ENCODE data around the gene COX4I2.
"Not testable (repeated sequence)": the region's sequence is repeated elsewhere in the genome, so short reads cannot be mapped to it uniquely, and the experiment has no call there.

Gene COX4I2

DNA sequence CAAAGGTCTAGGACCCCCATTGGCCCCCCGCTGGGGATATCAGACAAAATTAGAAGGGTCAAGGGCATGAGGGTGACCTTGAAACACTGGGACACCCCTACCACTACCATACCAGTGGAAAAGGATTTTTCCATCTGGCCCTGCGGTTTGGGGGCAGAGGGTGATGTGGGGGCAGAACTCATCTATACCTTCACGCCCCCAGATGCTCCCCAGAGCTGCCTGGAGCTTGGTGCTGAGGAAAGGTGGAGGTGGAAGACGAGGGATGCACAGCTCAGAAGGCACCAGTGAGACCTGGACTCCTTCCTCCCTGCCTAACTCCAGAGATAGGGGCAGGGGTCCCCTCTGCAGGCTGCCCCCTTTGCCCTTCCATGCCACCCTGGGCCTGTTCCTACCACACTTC, 1.1 kb downstream of the COX4I2 start:
- Histone ChIP-seq H3K9ac (no peak overlapping the region), H3K4me2 (no peak overlapping the region)

DNA sequence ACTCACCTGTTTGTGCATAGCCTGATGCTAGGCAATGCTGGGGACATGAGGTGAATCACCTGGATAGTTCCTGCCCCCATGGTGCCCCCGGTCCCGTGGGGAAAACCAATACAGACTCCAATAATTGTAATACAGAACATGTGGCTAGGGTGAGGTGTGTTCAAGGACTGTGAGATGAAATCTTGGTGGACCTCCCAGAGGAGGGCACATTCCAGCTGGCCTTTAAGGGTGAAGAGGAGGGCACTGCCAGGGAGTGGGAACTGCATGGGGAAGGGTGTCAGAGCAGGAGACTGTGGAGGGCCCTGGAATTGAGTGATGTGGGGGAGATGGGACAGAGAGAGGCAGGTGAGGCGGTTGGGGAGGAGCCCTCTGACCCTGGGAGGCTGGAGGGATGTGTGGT, 2.5 kb downstream of the COX4I2 start:
- Histone ChIP-seq H3K9ac (no peak overlapping the region), H3K9me3 (replicated peaks in 1 of 11) (no peaks in the 10 kb centered on the region), H3K27ac (no peak overlapping the region), H3K4me2 (no peak overlapping the region), H3K4me1 (peaks cover 8 to 15% (median 11%) of the 10 kb centered on the region in 10 experiments), H3K27me3 (no peaks in the 10 kb centered on the region), H3K36me3 (no peaks in the 10 kb centered on the region), H4K20me1 (0 out of 22 replicates have a peak, but pooled peaks cover 0 to 4% (median 0%) of the 10 kb centered on the region in 11 experiments), H3K4me3 (no peak overlapping the region)
- no peak for TF ChIP-seq Cebpa-rat (IDR thresholded peaks at IDR 0.05)

More for the DNA sequence above, 1.1 kb downstream of the COX4I2 start:
- H3K4me1 ChIP-seq: peaks cover 8 to 15% (median 11%) of the 10 kb centered on the region in 10 experiments
- H3K4me3 ChIP-seq: no peak overlapping the region
- H3K27me3 ChIP-seq: no peaks in the 10 kb centered on the region
- H4K20me1 ChIP-seq: 0 out of 22 replicates have a peak, but pooled peaks cover 0 to 4% (median 0%) of the 10 kb centered on the region in 11 experiments
- no peaks in the 10 kb centered on the region for H3K36me3 ChIP-seq
- no peaks in the 10 kb centered on the region for H3K9me3 ChIP-seq (replicated peaks in 1 of 11)
- TF ChIP-seq Cebpa-rat (IDR thresholded peaks at IDR 0.05): no peak
- 0 out of 22 replicates have a peak overlapping the region, but pooled peaks of 1 of the 11 experiments have one; percentile 16 for H3K27ac ChIP-seq

DNA sequence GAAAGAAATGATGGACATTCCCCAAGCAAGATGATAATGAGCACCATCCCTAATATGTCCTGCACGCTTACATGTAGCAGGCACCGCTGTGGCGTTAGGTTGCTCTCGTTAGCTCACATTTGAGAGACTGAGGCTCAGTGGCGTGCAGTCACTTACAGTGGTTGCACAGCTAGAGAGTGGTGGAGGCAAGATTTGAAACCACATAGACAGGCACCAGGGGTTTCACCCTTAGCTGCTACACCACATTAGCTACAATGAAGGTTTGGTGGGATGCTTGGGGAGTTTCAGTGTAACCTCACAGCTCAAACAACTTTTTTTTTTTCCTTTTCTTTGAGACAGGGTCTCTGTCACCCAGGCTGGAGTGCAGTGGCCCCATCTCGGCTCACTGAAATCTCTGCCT, 3.7 kb downstream of the COX4I2 start:
- no peak for TF ChIP-seq Cebpa-rat (IDR thresholded peaks at IDR 0.05)
- Histone ChIP-seq H3K4me2 (no peak overlapping the region), H3K9me3 (replicated peaks in 1 of 11) (no peaks in the 10 kb centered on the region), H3K27me3 (no peaks in the 10 kb centered on the region), H3K27ac (no peak overlapping the region), H3K36me3 (no peaks in the 10 kb centered on the region), H4K20me1 (0 out of 22 replicates have a peak, but pooled peaks cover 0 to 4% (median 0%) of the 10 kb centered on the region in 11 experiments), H3K4me3 (no peak overlapping the region), H3K4me1 (peaks cover 8 to 15% (median 11%) of the 10 kb centered on the region in 10 experiments), H3K9ac (no peak overlapping the region)

DNA sequence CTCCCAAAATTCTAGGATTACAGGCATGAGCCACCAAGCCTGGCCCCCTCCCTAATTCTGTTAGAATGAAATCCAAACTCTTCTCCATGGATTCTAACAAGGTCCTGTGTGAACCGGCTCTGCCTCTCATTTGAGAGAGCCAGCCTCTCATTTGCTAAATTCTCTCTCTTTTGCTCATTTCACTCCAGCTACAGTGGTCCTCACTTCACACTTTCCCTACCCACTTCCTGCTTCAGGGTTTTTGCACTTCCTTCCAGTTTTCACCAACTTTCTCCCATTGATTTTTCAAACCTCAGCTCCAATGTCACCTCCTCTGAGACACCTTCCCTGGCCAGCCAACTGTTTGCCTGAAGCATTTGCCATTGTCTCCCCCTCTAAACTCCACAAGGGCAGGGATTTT, 5.1 kb downstream of the COX4I2 start:
- H3K4me2 ChIP-seq: peak overlapping the region; percentile 30 to 76 (median 44)
- H3K27me3 ChIP-seq: no peaks in the 10 kb centered on the region
- H3K4me3 ChIP-seq: no peak overlapping the region
- no peak overlapping the region for H3K27ac ChIP-seq
- H3K4me1 ChIP-seq: peaks cover 8 to 15% (median 11%) of the 10 kb centered on the region in 10 experiments
- no peaks in the 10 kb centered on the region for H3K9me3 ChIP-seq (replicated peaks in 1 of 11)
- no peak overlapping the region for H3K9ac ChIP-seq
- H4K20me1 ChIP-seq: 0 out of 22 replicates have a peak, but pooled peaks cover 0 to 4% (median 0%) of the 10 kb centered on the region in 11 experiments
- TF ChIP-seq Cebpa-rat (IDR thresholded peaks at IDR 0.05): no peak
- H3K36me3 ChIP-seq: no peaks in the 10 kb centered on the region

DNA sequence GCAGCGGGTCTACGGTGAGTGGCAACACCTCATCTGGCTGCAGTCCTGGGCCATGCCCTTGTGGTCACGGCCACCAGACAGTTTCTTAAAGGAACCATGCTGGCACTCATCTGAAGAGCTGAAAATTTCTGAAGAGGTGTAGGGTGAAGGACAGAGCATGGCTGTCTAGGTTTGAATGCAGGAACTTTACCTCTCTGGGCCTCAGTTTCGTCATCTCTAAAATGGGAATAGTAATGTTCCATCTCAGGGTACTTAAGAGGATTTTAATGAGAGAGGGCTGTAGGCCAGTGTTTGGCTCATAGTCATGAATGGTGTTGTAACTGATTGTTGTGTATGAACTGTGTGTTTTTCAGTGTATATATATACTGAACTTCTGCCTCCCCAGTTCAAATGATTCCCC, 5.8 kb downstream of the COX4I2 start:
- no peak overlapping the region for H3K4me3 ChIP-seq
- no peak for TF ChIP-seq Cebpa-rat (IDR thresholded peaks at IDR 0.05)
- no peak overlapping the region for H3K9ac ChIP-seq
- no peaks in the 10 kb centered on the region for H3K9me3 ChIP-seq (replicated peaks in 1 of 11)
- H3K27me3 ChIP-seq: no peaks in the 10 kb centered on the region
- no peak overlapping the region for H3K27ac ChIP-seq
- 0 out of 22 replicates have a peak, but pooled peaks cover 0 to 4% (median 0%) of the 10 kb centered on the region in 11 experiments for H4K20me1 ChIP-seq
- H3K4me1 ChIP-seq: peaks cover 8 to 15% (median 11%) of the 10 kb centered on the region in 10 experiments
- peak overlapping the region; percentile 30 to 76 (median 44); a peak in 17 of 22 replicates for H3K4me2 ChIP-seq
- no peaks in the 10 kb centered on the region for H3K36me3 ChIP-seq

DNA sequence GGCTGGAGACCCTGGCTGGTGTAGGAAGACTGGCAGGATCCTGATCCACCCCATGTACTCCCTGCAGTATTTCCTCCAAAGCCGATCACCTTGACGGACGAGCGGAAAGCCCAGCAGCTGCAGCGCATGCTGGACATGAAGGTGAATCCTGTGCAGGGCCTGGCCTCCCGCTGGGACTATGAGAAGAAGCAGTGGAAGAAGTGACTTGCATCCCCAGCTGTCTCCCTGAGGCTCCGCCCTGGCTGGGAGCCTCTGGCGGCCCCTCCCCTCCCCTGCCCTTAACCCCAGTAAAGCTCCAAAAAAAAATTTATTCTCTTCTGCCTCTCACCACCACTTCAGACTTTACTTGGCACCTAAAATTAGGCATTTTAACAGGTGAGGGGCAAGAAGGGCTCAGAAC, 7.0 kb downstream of the COX4I2 start:
- no peaks in the 10 kb centered on the region for H3K27me3 ChIP-seq
- peaks cover 8 to 15% (median 11%) of the 10 kb centered on the region in 10 experiments for H3K4me1 ChIP-seq
- no peak overlapping the region for H3K4me3 ChIP-seq
- H3K36me3 ChIP-seq: no peaks in the 10 kb centered on the region
- no peaks in the 10 kb centered on the region for H3K9me3 ChIP-seq (replicated peaks in 1 of 11)
- H4K20me1 ChIP-seq: no peaks in the 10 kb centered on the region
- H3K27ac ChIP-seq: no peak overlapping the region
- no peak for TF ChIP-seq Cebpa-rat (IDR thresholded peaks at IDR 0.05)
- no peak overlapping the region for H3K9ac ChIP-seq
- H3K4me2 ChIP-seq: no peak overlapping the region

DNA sequence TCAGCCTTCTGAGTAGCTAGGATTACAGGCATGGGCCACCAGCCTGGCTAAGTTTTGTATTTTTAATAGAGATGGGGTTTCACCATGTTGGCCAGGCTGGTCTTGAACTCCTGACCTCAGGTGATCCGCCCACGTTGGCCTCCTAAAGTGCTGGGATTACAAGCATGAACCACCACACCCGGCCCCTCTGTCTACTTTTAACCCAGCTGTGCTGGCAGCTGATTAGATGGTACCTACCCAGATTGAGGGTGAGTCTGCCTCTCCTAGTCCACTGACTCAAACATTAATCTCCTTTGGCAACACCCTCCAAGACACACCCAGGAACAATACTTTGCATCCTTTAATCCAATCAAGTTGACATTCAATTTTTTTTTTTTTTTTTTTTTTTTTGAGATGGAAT, 10.4 kb downstream of the COX4I2 start:
- H3K4me1 ChIP-seq: peaks cover 2 to 20% (median 15%) of the 10 kb centered on the region in 10 experiments
- H3K27me3 ChIP-seq; H3K36me3 ChIP-seq; H4K20me1 ChIP-seq; H3K4me2 ChIP-seq; H3K9ac ChIP-seq; H3K4me3 ChIP-seq; H3K27ac ChIP-seq; H3K9me3 ChIP-seq (replicated peaks in 1 of 11): not testable (repeated sequence)

DNA sequence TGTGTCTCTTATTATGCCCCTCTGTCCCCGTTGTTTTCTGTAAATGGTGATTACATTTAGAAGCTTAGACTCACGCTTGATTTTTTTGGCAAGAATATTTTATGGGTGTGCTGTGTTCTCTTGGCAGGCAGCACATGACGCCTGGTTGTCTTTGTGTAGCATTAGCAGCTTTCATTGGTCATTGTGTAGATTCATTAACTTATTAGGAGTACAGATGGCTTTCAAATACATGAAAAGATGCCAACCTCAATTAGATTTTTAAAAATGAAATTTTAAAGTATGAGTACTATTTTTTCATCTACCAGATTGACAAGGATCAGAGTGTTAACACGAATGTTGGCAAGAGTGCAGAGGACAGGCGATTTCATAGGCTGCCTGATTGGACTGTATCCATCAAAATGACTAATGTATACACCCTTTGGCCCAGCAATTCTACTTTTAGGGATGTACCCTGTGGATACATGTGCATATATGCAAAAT, 15.2 kb downstream of the COX4I2 start:
- H3K9ac ChIP-seq: no peak overlapping the region
- no peak overlapping the region for H3K27ac ChIP-seq
- H3K4me3 ChIP-seq: no peak overlapping the region
- no peaks in the 10 kb centered on the region for H3K36me3 ChIP-seq
- no peaks in the 10 kb centered on the region for H3K9me3 ChIP-seq (replicated peaks in 1 of 11)
- no peaks in the 10 kb centered on the region for H3K27me3 ChIP-seq
- no peak for TF ChIP-seq Cebpa-rat (IDR thresholded peaks at IDR 0.05)
- H3K4me2 ChIP-seq: no peak overlapping the region
- no peaks in the 10 kb centered on the region for H4K20me1 ChIP-seq
- peaks cover 0 to 13% (median 11%) of the 10 kb centered on the region in 10 experiments; a peak in 17 of 20 replicates for H3K4me1 ChIP-seq

DNA sequence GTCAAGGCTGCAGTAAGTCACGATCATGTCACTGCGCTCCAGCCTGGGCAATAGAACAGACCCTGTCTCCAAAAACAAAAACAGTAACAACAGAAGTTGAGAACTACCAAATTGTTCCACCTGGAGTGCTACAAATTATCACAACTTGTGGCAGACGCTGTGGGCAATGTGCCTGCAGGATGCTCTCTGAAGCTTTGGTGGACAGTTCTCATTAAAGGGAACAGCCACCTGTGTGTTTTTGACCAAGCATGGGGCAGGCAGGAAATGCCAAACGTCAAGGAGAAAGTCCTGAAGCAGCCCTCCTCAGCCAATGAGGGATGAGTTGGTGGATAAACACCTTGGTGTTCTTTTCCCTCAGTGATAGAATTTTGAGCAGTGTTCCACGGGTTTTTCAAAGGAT, 15.8 kb downstream of the COX4I2 start:
- no peak overlapping the region for H3K27ac ChIP-seq
- no peak overlapping the region for H3K4me3 ChIP-seq
- no peaks in the 10 kb centered on the region for H4K20me1 ChIP-seq
- H3K4me2 ChIP-seq: no peak overlapping the region
- no peaks in the 10 kb centered on the region for H3K9me3 ChIP-seq (replicated peaks in 1 of 11)
- H3K36me3 ChIP-seq: no peaks in the 10 kb centered on the region
- H3K27me3 ChIP-seq: no peaks in the 10 kb centered on the region
- H3K4me1 ChIP-seq: peaks cover 0 to 13% (median 11%) of the 10 kb centered on the region in 10 experiments; a peak in 17 of 20 replicates
- no peak for TF ChIP-seq Cebpa-rat (IDR thresholded peaks at IDR 0.05)
- H3K9ac ChIP-seq: no peak overlapping the region

DNA sequence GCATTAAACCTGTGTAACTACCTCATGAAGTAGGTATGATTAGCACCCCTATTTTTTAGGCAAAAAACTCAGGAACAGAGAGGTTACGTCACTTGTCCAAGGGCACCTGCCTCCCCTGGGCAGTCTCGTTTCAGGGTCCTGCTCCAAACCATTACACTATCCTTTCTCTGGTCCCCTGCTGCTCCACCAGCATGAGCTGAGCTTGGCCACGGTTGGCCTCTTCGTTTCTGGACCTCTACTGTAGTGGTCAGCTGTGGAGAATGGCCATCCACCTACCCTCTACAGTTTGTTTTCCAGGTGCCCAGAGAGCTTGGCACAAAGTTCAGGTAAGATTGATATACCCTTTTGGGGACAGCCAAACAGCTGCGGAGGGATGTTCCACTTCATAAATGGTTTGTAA, 16.8 kb downstream of the COX4I2 start:
- H3K4me2 ChIP-seq: no peak overlapping the region
- no peak for TF ChIP-seq Cebpa-rat (IDR thresholded peaks at IDR 0.05)
- peaks cover 0 to 13% (median 11%) of the 10 kb centered on the region in 10 experiments; a peak in 17 of 20 replicates for H3K4me1 ChIP-seq
- no peaks in the 10 kb centered on the region for H4K20me1 ChIP-seq
- no peak overlapping the region for H3K4me3 ChIP-seq
- H3K27me3 ChIP-seq: no peaks in the 10 kb centered on the region
- H3K9me3 ChIP-seq (replicated peaks in 1 of 11): no peaks in the 10 kb centered on the region
- H3K27ac ChIP-seq: no peak overlapping the region
- no peaks in the 10 kb centered on the region for H3K36me3 ChIP-seq
- H3K9ac ChIP-seq: no peak overlapping the region

All from BLaER1 treated with 17β-estradiol and CSF1 and Interleukin-3, amounts not matched to agents 10 nM and 100 nM (cell line).